Neural progenitor cell (in vitro differentiated cells): ENCODE results near the gene BCAN.
A peak's percentile ranks its signal among the peaks of the same experiment; 100 is the strongest.

Experiments
- EZH2 ChIP-seq: fragments of 200-600 bp; sonication (generic); IDR thresholded peaks from 2 replicates; pipeline ENCODE4 v1.6.1; 2017; ENCODE audit warnings: antibody characterized with exemption, mild to moderate bottlenecking, moderate library complexity
- EZH2phosphoT487 ChIP-seq: fragments of 200-600 bp; sonication (generic); IDR thresholded peaks from 2 replicates; pipeline ENCODE4 v1.6.1; 2017; ENCODE audit warnings: antibody characterized with exemption
- TF ChIP-seq, protein P1 (sequence below): fragments of 200-600 bp; sonication (generic); IDR thresholded peaks from 2 replicates; pipeline ENCODE4 v1.5.1; 2017; ENCODE audit warnings: antibody characterized with exemption, mild to moderate bottlenecking

GRCh38 chr1:156659988-156660751, 18.3 kb downstream of the BCAN start:
- TF ChIP-seq, protein P1, sequence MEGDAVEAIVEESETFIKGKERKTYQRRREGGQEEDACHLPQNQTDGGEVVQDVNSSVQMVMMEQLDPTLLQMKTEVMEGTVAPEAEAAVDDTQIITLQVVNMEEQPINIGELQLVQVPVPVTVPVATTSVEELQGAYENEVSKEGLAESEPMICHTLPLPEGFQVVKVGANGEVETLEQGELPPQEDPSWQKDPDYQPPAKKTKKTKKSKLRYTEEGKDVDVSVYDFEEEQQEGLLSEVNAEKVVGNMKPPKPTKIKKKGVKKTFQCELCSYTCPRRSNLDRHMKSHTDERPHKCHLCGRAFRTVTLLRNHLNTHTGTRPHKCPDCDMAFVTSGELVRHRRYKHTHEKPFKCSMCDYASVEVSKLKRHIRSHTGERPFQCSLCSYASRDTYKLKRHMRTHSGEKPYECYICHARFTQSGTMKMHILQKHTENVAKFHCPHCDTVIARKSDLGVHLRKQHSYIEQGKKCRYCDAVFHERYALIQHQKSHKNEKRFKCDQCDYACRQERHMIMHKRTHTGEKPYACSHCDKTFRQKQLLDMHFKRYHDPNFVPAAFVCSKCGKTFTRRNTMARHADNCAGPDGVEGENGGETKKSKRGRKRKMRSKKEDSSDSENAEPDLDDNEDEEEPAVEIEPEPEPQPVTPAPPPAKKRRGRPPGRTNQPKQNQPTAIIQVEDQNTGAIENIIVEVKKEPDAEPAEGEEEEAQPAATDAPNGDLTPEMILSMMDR: peak; percentile 100
- TF ChIP-seq EZH2phosphoT487 (no peak), EZH2 (peak; percentile 25)
